Keratinocyte (primary cell): ENCODE results near the gene ABCC8. TPM values are rescaled to one million over a fixed set of nuclear protein-coding genes. Genes with fewer than 3 reads are reported as not detected.

Experiments
- DNase-seq: peaks from one replicate; pipeline ENCODE4 v3.0.0-alpha.2; 2011; ENCODE audit warnings: low read depth, missing footprints, low spot score
- FAIRE-seq: peaks from 2 replicates; lab custom pipeline; 2011; peaks lifted over from hg19 to GRCh38; lab: Jason Lieb, UNC
- H2AFZ ChIP-seq: 2 replicates; pipeline ENCODE4 v1.6.0; 2012; ENCODE audit warnings: low read length, control low read depth, inconsistent platforms; ENCODE audit not compliant: control insufficient read depth
- H3K27ac ChIP-seq: 2 replicates; pipeline ENCODE4 v1.5.1; 2011; ENCODE audit warnings: low read length; ENCODE audit not compliant: control insufficient read depth, insufficient read depth
- H3K27me3 ChIP-seq: 3 replicates; pipeline ENCODE4 v1.6.0; 2011; ENCODE audit warnings: low read length; ENCODE audit not compliant: control insufficient read depth, insufficient read depth; ENCODE audit errors: extremely low read depth
- H3K36me3 ChIP-seq, 2 experiments: 2 replicates in 1 of 2; 3 replicates in 1 of 2; pipeline ENCODE4 v1.5.1; 2011; ENCODE audit warnings: low read length in 2 of 2, mild to moderate bottlenecking in 1 of 2; ENCODE audit not compliant: control insufficient read depth in 2 of 2, insufficient read depth in 2 of 2; ENCODE audit errors: extremely low read depth in 1 of 2
- H3K4me1 ChIP-seq: 3 replicates; pipeline ENCODE4 v1.5.1; 2011; ENCODE audit warnings: low read length; ENCODE audit not compliant: control insufficient read depth, insufficient read depth; ENCODE audit errors: extremely low read depth
- H3K4me2 ChIP-seq: 3 replicates; pipeline ENCODE4 v1.6.0; 2011; ENCODE audit warnings: low read depth, low read length; ENCODE audit not compliant: control insufficient read depth, insufficient read depth; ENCODE audit errors: extremely low read depth
- H3K4me3 ChIP-seq, 3 experiments: fragments of 200-600 bp in 1 of 3; sonication (generic) in 1 of 3; 2 replicates in 2 of 3; 3 replicates in 1 of 3; pipeline ENCODE4 v1.5.1; 2011 to 2016; ENCODE audit warnings: low read length in 3 of 3, mild to moderate bottlenecking in 3 of 3, control low read depth in 2 of 3, inconsistent platforms in 1 of 3, low read depth in 1 of 3, mixed read lengths in 1 of 3, mixed run types in 1 of 3, moderate library complexity in 1 of 3; ENCODE audit not compliant: control insufficient read depth in 2 of 3, insufficient read depth in 2 of 3; ENCODE audit errors: extremely low read depth in 1 of 3
- H3K79me2 ChIP-seq: 2 replicates; pipeline ENCODE4 v1.6.0; 2012; ENCODE audit warnings: low read length; ENCODE audit not compliant: control insufficient read depth, insufficient read depth
- H3K9ac ChIP-seq: 3 replicates; pipeline ENCODE4 v1.6.0; 2011; ENCODE audit warnings: low read length; ENCODE audit not compliant: control insufficient read depth, insufficient read depth; ENCODE audit errors: extremely low read depth
- H3K9me1 ChIP-seq: 3 replicates; pipeline ENCODE4 v1.6.0; 2011; ENCODE audit warnings: low read length; ENCODE audit not compliant: control insufficient read depth, insufficient read depth; ENCODE audit errors: extremely low read depth
- H3K9me3 ChIP-seq: 2 replicates; pipeline ENCODE4 v1.5.1; 2012; ENCODE audit warnings: low read depth, low read length; ENCODE audit not compliant: control insufficient read depth
- H4K20me1 ChIP-seq: 3 replicates; pipeline ENCODE4 v1.6.0; 2011; ENCODE audit warnings: low read length; ENCODE audit not compliant: control insufficient read depth, insufficient read depth; ENCODE audit errors: extremely low read depth
- EZH2 ChIP-seq: IDR thresholded peaks from one replicate; pipeline ENCODE4 v1.6.1; 2012; ENCODE audit warnings: inconsistent platforms, mild to moderate bottlenecking, low read length, moderate library complexity
- dilution Hi-C: fragments of 300-500 bp; cut with MboI; formaldehyde crosslinking; loops from one replicate; pipeline ENCODE4 v1.7.0; 2020; ENCODE audit warnings: low sequenced_read_pairs; ENCODE audit not compliant: extremely low pct_ligation_motif_present
- polyA plus RNA-seq, 5 experiments: library from polyadenylated mRNA; depleted of rRNA in 3 of 5; stranded (reverse) in 3 of 5; stranded (forward) in 1 of 5; unstranded in 1 of 5; fragments of >200 nt; gene quantifications; 1 replicate in 1 of 5; 2 replicates in 3 of 5; 3 replicates in 1 of 5; pipeline versions ENCODE4 v1.2.1 to v1.2.3, GENCODE V29; 2011 to 2012; ENCODE audit warnings: missing spikeins in 2 of 5, low read depth in 1 of 5, low replicate concordance in 1 of 5
- TF ChIP-seq, protein P1 (sequence below), 3 experiments: IDR thresholded peaks in 1 of 3; conservative IDR thresholded peaks in 1 of 3; optimal IDR thresholded peaks in 1 of 3; 2 replicates in 2 of 3; 3 replicates in 1 of 3; pipeline versions ENCODE3 to v1.5.1; 2011; ENCODE audit warnings: low read length in 3 of 3, mild to moderate bottlenecking in 3 of 3, moderate library complexity in 2 of 3, control low read depth in 1 of 3, inconsistent platforms in 1 of 3; ENCODE audit not compliant: insufficient read depth in 2 of 3; ENCODE audit errors: extremely low read depth in 1 of 3

The ABCC8 gene
- polyA plus RNA-seq, 1 donor (not counting 4 experiments of a cell fraction or from before 2014, with no cell fraction given), result not detected

DNA sequence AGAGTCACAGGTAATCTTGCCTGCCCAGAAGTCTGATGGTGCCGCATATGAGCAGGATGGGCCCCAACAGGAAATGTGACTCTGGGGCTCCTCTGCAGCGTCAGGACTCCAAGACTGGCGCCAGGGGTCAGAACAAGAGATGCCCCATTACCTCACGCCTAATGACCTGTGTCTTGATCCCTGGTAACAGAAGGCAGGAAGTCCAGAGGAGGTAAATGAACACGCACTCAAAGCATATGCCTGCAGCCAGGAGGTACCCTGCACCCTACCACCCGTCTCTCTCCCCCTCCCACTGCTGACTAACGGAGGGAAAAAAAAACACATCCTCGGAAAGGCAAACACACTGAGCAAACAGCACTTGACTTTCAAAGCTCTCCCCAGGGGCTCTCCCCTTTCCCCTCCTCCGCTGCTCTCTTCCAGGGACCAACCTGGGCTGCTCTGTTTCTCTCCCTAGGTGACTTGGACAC is 37.3 kb downstream of the ABCC8 start:
- no peak for DNase-seq
- H3K27me3 ChIP-seq, result peaks cover 11% of the 10 kb centered on the region

DNA sequence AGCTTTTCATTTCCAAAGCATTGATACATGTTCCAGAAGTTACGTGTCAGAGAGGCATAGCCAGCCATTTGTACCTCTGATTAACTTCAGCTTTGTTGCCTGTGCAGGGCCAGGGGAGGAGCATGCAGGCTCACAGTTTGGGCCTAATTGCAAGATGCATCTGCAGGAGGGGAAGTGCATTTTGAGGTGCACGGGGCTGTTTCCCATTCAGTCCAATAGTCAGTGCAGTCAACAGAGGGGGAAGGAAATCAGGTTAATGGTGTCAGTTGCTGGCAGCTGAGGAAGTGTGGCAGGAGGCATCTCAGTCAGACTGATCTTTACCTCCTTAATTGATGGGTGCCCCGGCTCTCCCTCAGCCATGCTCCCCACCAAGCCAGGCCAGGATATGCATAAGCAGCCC is 39.3 kb downstream of the ABCC8 start:
- H3K27ac ChIP-seq, result no peak overlapping the region
- dilution Hi-C loops, result no loop called here
- H3K4me2 ChIP-seq, result no peak overlapping the region
- FAIRE-seq (no peak), DNase-seq (no peak)
- TF ChIP-seq, protein P1, sequence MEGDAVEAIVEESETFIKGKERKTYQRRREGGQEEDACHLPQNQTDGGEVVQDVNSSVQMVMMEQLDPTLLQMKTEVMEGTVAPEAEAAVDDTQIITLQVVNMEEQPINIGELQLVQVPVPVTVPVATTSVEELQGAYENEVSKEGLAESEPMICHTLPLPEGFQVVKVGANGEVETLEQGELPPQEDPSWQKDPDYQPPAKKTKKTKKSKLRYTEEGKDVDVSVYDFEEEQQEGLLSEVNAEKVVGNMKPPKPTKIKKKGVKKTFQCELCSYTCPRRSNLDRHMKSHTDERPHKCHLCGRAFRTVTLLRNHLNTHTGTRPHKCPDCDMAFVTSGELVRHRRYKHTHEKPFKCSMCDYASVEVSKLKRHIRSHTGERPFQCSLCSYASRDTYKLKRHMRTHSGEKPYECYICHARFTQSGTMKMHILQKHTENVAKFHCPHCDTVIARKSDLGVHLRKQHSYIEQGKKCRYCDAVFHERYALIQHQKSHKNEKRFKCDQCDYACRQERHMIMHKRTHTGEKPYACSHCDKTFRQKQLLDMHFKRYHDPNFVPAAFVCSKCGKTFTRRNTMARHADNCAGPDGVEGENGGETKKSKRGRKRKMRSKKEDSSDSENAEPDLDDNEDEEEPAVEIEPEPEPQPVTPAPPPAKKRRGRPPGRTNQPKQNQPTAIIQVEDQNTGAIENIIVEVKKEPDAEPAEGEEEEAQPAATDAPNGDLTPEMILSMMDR (optimal IDR thresholded peaks at IDR 0.05 in 1 of 3, IDR thresholded peaks at IDR 0.05 in 1 of 3, conservative IDR thresholded peaks at IDR 0.05 in 1 of 3; ENCODE audit: extremely low read depth in 1 of 3, insufficient read depth in 2 of 3, low read length in 3 of 3), result no peak
- TF ChIP-seq EZH2, result no peak
- no peaks in the 10 kb centered on the region for H3K79me2 ChIP-seq
- no peaks in the 10 kb centered on the region for H3K9me1 ChIP-seq
- no peak overlapping the region for H3K9ac ChIP-seq
- no peaks in the 10 kb centered on the region for H3K36me3 ChIP-seq
- H3K9me3 ChIP-seq, result no peaks in the 10 kb centered on the region
- no peak overlapping the region for H2AFZ ChIP-seq
- H3K4me1 ChIP-seq, result no peaks in the 10 kb centered on the region
- peaks cover 6% of the 10 kb centered on the region for H3K27me3 ChIP-seq
- H3K4me3 ChIP-seq, result no peak overlapping the region
- no peaks in the 10 kb centered on the region for H4K20me1 ChIP-seq

More for the DNA sequence above, 37.3 kb downstream of the ABCC8 start:
- dilution Hi-C loops, result no loop called here
- Histone ChIP-seq H4K20me1 (no peaks in the 10 kb centered on the region), H3K36me3 (no peaks in the 10 kb centered on the region), H3K79me2 (no peaks in the 10 kb centered on the region), H3K4me1 (no peaks in the 10 kb centered on the region), H3K4me2 (no peak overlapping the region), H3K9me1 (no peaks in the 10 kb centered on the region), H3K9me3 (no peaks in the 10 kb centered on the region), H2AFZ (no peak overlapping the region), H3K9ac (no peak overlapping the region), H3K27ac (no peak overlapping the region), H3K4me3 (no peak overlapping the region)
- no peak for TF ChIP-seq EZH2
- TF ChIP-seq, protein P1 (optimal IDR thresholded peaks at IDR 0.05 in 1 of 3, IDR thresholded peaks at IDR 0.05 in 1 of 3, conservative IDR thresholded peaks at IDR 0.05 in 1 of 3; ENCODE audit: extremely low read depth in 1 of 3, insufficient read depth in 2 of 3, low read length in 3 of 3), result no peak
- FAIRE-seq, result no peak
